ENCODE results near the gene ZNF692.

Gene ZNF692

DNA sequence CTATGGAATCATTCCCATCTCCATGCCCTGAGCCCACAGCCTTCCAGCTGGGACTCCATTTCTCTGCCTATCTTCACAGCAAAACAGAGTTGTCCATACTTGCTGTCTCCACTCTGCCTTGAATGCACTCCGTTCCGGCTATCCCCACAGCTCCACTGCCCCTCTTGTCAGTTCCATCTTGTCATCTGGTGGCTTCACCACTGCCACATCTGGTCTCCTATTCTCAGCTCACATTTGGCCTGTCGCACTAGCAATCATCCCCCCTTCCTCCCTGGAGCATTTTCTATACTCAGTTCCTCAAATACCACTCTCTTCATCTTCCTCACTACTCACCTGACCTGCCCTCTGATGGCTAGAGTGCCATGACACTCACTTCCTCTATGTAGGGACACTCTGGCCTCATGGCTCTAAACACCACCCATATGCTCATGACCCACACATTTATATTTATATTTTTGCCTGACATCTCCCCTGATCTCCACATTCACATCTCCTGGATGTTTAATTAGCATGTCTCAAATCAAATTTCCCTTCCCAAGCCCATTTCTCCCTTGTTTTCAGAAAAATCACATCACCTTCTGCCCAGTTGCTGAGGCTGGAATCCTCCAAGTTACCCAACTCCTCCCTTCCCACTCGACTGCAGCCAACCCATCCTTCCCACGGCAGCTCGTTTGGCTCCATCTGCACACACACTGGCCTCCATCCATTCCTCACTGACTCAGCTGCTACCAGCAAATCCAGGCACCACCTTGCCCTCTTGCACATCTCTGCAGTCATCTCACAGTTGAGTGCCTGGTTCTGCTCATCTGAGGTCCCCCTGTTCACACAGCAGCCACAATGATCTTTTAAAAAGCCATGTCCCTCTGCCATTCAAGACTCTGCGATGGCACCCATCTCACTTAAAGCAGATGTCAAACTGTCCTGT, 6.1 kb downstream of the ZNF692 start:
- H3K4me3 ChIP-seq, result no peak overlapping the region
- H3K27ac ChIP-seq, result no peak overlapping the region

DNA sequence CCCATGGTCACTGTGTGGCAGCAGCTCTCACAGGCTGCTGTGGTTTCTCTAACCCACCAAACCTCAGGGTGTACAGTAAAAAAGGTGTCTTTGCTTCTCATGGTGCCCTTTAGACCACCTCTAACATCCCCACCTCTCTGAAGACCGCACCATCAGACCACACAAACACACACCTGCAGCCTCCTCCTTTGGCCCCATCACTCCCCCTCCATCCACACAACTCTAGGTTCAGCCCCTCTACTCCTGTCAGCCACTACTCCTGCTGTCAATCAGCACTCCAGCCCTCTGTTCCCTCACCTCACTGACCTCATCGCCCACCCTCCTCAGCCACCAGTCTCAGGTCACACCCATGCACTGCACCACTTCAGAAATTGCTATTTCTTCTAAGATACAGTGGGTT, 7.5 kb downstream of the ZNF692 start:
- Histone ChIP-seq H3K27ac (no peak overlapping the region), H3K4me3 (no peak overlapping the region)

DNA sequence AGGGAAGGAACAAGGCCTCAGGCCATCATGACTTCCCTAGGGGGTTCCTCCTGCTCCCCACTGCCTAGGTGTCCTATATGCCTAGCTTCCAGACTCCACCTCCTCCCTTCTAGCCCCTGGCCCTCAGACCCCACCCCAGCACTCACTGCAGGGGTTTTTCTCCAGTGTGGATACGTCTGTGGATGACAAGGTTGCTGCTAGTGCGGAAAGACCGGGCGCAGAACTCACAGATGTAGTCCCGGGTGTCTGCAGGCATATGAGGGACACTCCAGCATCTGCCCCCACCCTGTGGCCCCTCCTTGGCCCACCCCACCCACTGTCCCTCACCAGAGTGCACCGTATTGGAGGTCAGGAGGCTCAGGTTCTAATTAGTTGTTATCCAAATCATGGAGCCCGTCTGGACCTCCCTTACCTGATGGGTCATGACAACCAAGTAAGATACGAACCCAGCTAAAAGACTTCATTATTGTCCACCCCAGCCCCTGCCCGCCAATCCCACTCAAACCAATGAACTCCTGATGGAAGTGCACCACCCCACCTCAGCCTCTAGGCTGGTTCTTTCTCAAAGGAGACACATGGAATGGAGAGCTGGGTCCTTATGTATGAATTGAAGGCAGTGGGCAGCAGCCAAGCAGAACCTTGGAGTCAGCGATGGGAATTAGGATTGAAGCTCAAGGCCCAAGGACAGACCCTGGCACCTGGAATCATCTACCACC, 8.2 kb downstream of the ZNF692 start:
- no peak overlapping the region for H3K4me3 ChIP-seq
- no peak overlapping the region for H3K27ac ChIP-seq

DNA sequence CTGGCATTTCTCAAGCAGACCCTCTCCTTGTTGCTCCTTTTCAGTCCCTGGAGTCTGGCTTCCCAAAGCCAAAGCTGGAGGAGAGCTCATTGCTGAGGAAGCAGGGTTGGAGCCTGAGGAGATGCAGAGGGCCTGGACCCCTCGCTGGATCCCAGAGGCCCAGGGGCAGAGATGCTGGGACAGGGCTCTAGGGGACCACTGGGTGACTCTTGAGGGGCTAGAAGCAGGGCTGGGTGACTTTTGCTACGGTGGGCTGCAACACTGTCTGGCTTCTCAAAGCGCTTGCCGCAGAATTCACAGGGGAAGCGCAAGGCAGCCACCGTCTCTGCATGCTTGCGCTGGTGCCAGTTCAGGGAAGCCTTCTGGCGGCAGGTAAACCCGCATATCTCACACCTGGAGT, 8.8 kb downstream of the ZNF692 start:
- Histone ChIP-seq H3K4me3 (no peak overlapping the region), H3K27ac (no peak overlapping the region)

DNA sequence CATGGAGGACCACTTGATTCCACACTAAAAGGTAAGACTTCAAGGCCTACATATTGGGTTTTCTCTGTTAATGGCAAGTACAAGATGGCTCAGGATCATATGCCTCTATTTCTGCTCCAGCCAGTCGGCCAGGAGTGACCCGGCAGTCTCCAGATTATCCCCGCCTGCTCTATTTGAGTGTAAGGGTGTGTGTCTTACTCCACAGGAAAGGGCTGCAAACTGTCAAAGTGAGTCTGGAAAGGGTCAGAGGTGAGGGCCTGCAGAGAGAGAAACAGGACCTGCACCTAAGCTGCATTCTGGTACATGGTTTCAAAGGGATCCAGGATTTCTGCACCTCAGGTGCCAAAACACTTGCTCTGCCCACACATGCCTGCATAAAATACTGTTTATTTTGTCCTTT, 9.2 kb downstream of the ZNF692 start:
- H3K4me3 ChIP-seq, result no peak overlapping the region
- no peak overlapping the region for H3K27ac ChIP-seq

DNA sequence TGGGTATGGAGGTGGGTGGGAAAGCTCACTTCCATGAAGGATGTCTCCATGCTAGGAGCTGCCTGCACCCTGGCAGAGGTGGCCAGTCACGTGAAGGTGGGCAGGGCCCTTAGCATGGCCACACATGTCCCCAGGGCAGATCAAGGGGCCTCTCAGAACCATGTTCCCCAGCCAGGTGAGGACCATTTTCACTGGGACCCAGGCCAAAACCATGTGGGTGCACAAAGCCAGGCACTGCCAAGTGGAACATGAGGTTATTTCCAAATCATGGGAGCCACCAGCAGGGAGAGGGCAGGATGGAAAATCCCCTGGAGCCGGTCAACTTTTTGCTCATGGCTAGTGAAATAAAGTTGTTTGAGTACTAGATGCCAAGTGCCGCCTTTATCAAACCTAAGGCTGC, 9.7 kb downstream of the ZNF692 start:
- H3K4me3 ChIP-seq, result no peak overlapping the region
- no peak overlapping the region for H3K27ac ChIP-seq

DNA sequence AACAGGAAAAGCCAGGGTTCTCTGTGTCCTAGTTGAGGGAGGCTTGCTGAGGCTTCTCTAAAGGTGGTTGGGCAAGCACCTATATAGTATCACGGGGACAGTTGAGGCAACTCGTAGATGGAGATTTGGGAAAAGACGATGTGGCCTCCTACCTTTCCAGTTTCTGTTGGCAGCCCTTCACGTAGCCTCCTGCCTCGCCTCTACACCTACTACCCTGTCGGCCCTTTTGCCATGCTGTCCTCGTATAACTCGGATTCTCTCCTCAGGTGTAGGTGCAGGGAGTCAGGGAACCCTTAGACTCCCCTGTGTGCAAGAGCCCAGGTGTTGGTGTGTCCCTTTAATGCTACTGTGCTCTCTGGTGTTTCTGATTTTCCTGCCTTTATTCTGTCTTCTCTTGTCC, 10.3 kb downstream of the ZNF692 start:
- Histone ChIP-seq H3K4me3 (no peak overlapping the region), H3K27ac (no peak overlapping the region)

DNA sequence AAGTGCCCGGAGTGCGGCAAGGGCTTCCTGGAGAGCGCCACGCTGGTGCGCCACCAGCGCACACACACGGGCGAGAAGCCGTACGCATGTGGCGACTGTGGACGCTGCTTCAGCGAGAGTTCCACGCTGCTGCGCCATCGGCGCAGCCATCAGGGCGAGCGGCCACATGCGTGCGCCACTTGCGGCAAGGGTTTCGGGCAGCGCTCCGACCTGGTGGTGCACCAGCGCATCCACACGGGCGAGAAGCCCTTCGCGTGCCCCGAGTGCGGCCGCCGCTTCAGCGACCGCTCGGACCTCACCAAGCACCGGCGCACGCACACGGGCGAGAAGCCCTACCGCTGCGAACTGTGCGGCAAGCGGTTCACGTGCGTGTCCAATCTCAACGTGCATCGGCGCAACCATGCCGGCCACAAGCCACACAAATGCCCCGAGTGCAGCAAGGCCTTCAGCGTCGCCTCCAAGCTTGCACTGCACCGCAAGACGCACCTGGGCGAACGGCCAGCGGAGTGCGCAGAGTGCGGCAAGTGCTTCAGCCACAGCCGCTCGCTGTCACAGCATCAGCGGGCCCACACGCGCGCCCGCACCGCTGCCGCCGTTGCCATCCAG, 10.8 kb downstream of the ZNF692 start:
- H3K4me3 ChIP-seq, result no peak overlapping the region

DNA sequence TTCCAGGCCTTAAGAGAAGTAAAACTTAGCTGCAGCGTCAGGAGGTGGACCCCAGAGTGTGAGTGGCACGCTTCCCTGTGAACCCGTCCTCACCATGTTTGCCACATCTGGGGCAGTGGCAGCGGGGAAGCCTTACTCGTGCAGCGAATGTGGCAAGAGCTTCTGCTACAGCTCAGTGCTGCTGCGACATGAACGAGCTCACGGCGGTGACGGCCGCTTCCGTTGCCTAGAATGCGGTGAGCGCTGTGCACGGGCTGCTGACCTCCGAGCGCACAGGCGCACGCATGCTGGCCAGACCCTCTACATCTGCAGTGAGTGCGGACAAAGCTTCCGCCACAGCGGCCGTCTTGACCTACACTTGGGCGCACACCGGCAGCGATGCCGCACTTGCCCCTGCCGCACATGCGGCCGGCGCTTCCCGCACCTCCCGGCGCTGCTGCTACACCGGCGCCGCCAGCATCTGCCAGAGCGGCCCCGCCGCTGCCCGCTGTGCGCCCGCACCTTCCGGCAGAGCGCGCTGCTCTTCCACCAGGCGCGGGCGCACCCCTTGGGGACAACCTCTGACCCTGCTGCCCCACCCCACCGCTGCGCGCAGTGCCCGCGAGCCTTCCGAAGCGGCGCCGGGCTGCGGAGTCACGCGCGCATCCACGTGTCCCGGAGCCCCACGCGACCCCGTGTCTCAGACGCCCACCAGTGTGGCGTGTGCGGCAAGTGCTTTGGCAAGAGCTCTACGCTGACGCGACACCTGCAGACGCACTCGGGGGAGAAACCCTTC, 11.5 kb downstream of the ZNF692 start:
- Histone ChIP-seq H3K4me3 (no peak overlapping the region), H3K27ac (no peak overlapping the region)

More for the DNA sequence above, 10.8 kb downstream of the ZNF692 start:
- no peak overlapping the region for H3K27ac ChIP-seq

DNA sequence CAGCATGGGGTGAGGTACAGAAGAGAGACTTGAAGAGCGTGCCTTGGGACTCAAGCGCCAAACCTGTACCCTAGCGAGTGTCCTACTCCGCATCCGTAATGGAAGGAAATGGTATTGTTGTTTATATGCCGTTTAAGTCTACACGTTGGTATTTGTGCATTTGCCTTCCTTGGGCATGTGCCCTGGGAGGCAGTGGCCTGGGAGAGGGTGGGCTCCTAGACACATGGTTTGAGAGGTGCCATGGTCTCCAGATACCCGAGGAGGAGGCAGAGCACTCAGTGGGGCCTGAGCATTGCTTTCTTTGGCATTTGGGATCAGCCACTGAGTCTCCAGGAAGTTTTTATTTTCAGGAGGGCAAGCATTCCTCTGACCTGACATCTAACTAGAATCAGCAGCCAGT, 14.4 kb downstream of the ZNF692 start:
- H3K27ac ChIP-seq, result no peak overlapping the region

DNA sequence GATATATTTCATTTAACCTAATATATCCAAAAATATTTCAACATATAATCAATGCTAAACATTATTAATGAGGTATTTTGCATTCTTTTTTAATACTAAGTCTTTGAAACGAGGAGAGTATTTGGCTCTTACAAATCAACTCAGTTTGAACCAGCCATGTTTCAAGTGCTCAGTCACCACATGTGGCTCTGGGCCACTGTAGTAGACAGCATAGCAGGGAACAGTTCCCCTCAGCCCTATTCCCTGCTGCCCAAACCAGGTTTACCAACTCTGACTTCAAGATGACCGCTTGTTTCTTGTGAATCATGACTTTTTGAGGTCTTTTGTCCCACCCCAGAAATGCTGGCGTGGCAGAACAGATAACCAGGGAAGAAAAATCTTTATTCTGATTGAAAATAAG, 15.2 kb downstream of the ZNF692 start:
- H3K27ac ChIP-seq, result peak overlapping the region in 11 of 21 experiments; percentile 10 to 83 (median 70)
- no peak overlapping the region for H3K4me3 ChIP-seq

More for the DNA sequence above, 14.4 kb downstream of the ZNF692 start:
- no peak overlapping the region for H3K4me3 ChIP-seq

DNA sequence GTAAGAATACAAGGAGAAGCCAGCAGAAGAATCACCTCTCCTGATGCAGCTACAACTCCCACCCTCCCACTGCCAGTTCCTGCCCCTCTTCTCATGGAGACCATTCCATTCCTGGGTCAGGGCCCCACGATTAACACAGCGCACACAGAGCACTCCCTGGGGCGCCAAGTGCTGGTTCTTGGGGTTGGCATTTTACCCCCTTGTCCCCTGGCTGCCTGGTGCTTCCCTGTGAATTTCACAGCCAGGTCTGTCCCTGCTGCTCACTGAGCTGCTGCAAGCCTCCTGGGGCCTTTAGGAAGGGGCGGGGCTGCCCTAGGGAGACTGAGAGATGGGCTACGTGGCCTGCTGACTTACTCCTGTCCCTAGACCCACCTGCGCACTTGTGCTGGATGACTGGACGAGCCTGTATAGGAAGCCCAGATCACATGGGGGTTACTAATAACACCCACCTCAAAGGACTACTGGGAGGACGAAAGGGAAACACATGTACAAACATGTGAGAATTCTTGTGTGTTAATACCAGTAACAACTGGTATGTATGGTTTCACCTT, 16.0 kb downstream of the ZNF692 start:
- no peak overlapping the region for H3K4me3 ChIP-seq
- H3K27ac ChIP-seq, result peak overlapping the region in 20 of 21 experiments; percentile 19 to 83 (median 64)

DNA sequence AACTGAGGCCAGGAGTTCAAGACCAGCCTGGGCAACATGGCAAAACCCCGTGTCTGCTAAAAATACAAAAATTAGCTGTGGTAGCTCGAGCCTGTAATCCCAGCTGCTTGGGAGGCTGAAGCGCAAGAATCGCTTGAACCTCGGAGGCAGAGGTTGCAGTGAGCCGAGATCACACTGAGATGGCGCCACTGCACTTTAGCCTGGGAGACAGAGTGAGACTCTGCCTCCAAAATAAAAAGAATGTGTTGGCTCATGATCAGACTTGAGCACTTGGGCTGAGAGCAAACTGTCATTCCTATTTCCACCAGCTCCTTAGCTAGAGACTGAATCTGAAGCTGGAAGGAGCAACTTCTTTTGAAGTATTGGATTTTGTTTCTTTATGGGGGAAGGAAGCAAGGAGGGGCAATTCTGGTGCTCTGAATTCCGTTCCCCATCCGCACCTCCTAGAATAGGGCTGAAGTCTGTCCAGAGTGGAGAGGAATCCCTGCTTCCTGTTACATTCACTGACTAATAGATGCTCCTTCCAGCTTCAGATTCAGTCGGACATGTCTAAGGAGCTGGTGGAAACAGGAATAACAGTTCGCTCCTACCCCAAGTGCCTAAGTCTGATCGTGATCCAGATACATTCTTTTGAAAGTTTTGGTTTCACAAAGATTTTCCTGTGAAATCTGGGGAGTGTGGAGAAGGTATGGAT, 17.0 kb downstream of the ZNF692 start:
- Histone ChIP-seq H3K27ac (peak overlapping the region in 19 of 21 experiments; percentile 21 to 83 (median 65)), H3K4me3 (no peak overlapping the region)

DNA sequence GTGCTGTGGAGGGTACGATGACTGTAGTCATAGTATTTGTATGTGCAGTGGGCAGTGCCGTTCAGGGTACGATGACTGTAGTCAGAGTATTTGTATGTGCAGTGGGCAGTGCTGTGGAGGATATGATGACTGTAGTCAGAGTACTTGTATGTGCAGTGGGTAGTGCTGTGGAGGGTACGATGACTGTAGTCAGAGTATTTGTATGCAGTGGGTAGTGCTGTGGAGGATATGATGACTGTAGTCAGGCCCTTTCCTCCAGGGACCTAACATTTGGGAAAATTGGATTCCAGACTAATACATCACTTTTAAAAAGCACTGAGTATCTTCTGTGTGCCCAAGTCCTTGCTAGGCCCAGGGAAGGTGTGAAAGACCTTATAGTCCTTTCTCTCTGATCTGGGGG, 17.9 kb downstream of the ZNF692 start:
- Histone ChIP-seq H3K27ac (peak overlapping the region in 3 of 21 experiments; percentile 61 to 83 (median 73)), H3K4me3 (no peak overlapping the region)

DNA sequence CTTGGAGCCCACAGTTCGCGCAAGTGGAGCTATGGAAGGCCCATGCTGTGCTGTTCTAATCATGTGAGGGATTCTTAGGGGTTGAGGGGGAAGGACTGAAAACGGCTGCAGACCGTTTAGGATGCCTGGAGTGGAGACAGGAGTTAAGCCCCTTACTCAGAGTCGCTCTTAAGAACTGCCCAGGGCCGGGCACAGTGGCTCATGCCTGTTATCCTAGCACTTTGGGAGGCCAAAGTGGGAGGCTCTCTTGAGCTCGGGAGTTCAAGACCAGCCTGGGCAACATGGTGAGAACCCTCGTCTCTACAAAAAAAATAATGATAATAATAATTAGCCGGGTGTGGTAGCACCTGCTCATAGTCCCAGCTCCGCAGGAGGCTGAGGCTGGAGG, 19.7 kb downstream of the ZNF692 start:
- Histone ChIP-seq H3K27ac (peak overlapping the region; percentile 95 to 100 (median 100)), H3K4me3 (peak overlapping the region; percentile 69 to 99 (median 97))

DNA sequence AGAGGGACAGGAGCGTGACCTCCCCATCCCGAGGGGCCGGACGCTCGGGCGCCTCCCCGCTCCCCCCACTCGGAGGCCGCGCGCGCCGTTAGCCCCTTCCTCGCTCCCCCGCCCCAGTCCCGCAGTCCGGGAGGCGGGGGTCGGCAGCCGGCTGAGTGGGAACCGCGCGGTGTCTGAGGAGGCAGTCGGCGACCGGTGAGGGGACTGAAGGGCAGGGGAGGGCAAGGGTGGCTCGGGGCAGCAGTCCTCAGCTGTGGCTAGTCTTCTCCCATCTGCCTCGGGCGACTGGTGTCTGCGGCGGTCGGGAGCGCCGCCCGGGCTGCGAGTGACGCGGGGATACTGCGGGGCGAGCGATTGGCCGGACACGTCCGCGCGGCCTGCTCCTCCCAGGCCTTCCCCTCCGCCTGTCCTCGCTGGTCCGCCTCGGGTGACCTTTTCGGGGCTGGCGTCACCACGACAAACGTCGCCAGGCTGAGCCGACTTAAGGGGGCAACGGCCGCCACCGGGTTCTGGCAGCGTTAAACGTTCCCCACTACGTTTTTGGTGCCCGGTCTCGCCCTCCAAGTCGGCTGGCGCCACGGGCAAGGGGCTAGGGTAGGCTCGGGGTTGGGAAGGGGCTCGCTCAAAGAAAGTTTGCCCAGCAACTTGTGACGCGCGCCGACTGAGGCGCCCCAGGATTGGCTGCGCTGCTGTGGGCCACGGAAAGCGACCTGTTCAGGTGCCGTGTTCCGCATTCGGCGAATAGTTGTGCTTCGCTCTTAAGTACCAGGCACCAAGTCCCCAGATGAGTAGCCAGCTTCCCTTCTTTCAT, 20.3 kb downstream of the ZNF692 start:
- Histone ChIP-seq H3K4me3 (peak overlapping the region; percentile 69 to 99 (median 97)), H3K27ac (peak overlapping the region; percentile 95 to 100 (median 100))

DNA sequence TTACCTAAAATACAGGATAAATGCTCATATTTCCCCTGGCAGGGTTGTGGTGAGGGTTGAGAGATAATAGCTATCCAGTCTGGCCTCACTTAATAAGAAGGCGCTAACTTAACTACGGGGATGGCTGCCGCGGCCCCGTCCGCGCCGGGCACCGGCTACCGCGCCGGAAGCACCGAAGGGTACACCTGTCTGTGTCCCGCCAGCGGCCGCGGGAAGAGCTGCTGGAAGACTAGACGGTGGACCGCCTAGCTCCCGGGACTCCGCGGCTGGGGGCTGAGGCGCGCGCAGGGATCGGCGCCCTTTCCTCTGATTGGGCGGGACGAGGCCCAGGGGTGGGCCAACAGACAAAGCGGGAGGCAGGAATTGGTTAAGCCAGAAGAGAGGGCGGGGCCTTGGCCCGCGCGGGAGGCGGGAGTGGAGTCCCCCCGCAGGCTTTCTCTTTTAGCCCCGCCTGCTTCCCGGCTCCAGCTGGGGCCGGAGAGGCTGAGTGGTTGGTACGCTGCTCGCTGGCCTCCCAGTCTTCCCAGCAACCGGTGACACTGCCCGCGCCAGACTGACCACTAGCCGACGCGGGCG, 21.0 kb downstream of the ZNF692 start, which contains the start of gene ZNF672:
Gene ZNF672 (plus strand): TSS at position 444 of the 576 bp plus-strand sequence. CDS start 9,051 bp downstream, outside the sequence.
- Histone ChIP-seq H3K27ac (peak within 1 kb of the TSS; percentile 95 to 100 (median 100)), H3K4me3 (peak within 1 kb of the TSS; percentile 69 to 99 (median 97))

Data from skin epidermis (tissue), 12 donors.